ENCODE measurements around the gene TUSC2.

Gene TUSC2

DNA sequence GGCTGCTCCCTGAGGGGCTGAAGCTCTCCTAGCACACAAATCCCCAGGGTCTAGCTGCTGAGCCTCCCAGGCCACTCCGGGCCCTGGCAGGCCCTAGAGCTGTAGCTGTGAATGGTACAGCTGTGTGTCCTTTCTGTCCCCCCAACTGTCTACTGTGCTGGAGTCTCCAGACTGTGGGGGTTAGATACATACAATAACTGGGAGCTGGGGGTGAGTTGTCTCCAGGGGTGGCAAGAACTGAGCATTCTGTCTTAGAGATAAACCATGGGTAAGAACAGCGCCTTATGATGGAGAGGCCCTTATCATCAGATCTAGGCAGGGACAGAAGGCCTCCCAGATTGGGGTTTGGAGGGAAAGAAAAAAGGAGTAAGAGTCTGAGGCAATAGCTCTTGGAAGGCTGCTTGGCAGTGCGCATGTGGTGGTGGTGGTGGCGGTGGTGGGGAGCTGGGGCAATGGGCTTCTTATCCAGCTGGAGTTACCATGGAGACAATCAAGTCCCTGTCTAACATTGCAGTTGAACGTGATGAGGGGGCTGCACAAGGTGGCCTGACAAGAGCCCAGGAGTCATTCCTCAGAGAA, 26.3 kb upstream of the TUSC2 start:
- DNase-seq, result no peak

DNA sequence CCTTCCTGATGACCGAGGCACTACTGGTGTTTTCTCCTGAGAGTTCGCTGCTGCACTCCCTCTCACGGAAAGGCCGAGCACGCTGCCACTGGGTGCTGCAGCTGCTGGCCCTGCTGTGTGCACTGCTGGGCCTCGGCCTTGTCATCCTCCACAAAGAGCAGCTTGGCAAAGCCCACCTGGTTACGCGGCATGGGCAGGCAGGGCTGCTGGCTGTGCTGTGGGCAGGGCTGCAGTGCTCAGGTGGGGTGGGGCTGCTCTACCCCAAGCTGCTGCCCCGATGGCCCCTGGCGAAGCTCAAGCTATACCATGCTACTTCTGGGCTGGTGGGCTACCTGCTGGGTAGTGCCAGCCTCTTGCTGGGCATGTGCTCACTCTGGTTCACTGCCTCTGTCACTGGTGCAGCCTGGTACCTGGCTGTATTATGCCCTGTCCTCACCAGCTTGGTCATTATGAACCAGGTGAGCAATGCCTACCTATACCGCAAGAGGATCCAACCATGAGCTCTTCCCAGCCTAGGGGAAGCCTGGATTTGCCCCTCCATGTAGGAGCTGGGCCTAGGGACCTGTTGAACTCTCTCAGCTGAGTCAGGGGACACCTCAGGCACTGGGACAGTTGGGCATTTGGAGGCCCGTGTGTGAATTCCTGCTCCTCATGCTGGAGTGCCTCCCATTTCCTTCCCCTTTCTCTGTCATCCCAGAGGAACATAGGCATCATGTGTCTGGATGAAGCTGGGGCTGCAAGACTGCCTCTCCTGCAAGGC, 25.4 kb upstream of the TUSC2 start:
- no peak for DNase-seq

DNA sequence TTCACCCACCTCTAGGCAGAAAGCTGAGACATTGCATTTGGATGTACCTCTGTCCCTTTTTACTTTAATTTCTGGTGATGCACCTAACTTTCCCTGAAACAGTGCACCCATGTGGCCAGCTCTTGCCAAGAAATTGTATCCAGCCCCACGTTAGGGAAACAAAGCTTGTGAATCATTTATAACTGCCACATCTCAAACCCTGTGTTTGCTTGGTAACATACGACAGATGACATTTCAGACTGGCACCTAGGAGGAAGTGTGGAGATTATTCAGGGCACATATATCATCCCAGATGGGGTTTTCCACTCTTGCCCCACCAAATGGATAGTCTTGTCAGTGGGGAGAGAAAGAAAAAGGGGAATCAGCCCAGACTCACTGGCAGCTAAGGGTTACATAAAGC, 24.8 kb upstream of the TUSC2 start:
- peak; percentile 45 for DNase-seq

DNA sequence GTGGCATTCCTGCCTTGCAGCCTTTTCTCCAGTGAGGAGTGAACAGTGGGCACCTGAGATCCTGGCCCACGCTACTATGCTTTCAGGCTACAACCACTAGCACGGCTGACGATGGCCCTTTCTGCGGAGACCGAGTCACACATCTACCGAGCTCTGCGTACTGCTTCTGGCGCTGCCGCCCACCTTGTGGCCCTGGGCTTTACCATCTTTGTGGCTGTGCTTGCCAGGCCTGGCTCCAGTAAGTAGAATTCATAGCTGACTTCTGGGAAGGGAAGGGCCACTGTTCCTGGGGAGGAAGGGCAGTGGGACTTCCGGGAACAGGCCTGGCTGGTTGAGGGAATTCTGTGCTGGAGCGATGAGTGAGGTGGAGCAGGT, 23.3 kb upstream of the TUSC2 start:
- no peak for DNase-seq

DNA sequence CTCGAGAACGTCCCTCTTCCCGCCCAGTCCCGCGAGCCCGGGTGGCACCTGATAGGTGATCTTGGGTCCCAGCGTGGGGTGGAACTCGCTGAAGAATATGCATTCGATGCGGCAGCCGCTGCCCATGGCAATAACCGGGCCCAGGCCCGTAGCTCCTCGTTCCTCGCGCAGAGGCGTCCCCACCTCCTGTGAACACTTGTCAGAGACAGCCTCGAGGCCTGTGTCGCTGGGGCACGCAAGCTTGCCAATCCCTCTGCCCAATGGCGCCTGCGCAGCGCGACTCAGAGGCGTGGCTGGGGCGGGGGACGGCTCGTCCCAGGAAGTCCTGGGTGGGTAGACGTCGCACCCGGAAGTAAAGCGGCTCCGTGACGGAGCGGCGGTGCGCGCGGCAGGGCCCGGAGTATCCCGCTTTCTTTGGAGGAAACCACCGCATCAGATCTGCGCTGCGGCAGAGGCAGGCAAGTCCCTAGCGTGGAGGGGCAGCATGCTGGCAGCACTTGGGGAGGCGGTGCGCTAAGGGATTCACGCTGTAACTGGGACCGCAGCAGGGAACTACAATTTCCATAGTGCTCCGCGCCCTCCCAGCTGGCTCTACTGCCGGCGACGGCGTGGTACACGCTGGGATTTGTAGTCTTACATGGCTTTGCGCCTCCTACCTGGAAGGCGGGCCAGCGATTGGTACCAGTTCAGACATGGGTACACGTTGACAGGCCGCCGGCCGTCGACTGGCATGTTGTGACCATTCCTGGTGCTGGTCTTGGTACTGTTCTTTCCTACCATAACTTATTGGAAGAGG, 22.7 kb upstream of the TUSC2 start, which contains the start of the genes CYB561D2 and NPRL2:
TSS of gene CYB561D2 (plus strand) at position 336 of the 796 bp plus-strand sequence. CDS start 572 bp downstream, outside the sequence.
TSS of gene NPRL2 (minus strand) at position 249 of the 796 bp plus-strand sequence. CDS start at position 126, 123 bp downstream.
- peak; percentile 94 for DNase-seq

DNA sequence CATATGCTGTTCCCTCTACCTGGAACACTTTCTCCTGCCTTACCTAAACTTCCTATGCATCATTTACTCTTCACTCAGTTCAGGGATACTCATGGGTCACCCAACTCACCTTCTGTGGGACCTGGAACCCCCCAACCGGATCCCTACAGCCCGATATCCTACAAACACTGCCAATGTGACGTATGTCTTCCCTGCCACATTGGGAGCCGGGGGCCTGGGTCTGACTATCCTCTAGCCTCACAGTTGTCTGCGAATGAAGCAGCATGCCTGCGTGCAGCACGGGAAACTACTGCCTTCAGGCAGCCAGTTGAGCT, 22.1 kb upstream of the TUSC2 start:
- DNase-seq, result no peak

DNA sequence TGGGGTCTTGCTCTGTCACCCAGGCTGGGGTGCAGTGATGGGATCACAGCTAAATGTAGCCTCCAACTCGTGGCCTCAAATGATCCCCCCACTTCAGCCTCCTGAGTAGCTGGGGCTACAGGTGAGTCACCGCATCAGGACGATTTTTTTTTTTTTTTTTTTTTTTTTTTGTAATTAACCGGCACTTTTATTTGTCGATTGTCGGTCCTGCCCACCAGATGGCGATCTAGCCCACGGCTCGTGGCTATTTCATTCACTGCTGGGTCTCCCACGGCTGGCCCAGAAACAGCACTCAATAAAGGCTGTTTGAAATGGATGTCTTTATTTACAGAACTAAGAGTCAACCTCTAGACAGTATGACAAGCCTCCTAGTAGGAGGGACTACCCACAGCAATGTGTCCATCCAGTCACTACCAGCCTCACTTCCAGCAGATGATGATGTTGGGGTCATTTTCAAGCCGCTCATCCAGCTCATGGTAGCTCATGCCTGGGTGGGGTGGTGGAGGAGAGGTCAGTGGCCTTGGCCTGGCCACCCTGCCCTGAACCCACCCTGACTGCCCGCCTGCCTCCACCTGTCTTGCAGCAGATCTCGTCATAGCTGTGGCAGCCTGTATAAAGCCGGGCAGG, 19.3 kb upstream of the TUSC2 start:
- peak; percentile 76 for DNase-seq

DNA sequence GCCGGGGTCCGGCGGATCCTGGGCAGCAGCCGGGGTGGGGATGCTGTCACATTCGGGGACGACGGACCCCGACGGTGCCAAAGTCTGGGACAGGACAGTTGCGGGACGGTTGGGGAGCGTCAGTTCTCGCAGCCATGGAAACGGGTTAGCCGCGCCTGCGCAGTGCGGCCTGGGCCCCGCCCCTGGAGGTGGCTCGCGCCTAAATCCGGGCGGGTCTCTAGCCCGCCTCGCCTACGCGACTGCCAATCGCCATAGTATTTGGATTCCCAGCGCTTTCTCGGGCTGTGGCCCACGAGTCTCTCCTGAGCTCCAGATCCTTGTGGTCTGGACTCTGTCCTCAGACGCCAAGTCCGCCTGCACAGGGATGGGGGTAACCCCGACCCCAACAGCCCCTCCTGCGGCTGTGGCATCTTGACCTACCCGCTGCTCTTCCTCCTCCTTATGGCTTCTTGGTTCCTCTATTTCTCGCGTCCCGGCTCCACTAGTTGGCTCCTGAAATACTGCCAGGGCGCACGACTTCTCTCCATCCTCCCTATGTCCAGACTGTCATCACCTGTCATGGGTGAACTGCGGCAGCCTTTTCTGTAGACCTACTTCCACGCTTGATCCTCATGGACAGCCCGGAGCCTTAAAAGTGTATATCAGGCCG, 17.7 kb upstream of the TUSC2 start, which contains the start of gene ZMYND10:
TSS of gene ZMYND10 (minus strand) at position 147 of the 649 bp plus-strand sequence. CDS start 153 bp downstream, outside the sequence.
- peak; percentile 43 for DNase-seq

DNA sequence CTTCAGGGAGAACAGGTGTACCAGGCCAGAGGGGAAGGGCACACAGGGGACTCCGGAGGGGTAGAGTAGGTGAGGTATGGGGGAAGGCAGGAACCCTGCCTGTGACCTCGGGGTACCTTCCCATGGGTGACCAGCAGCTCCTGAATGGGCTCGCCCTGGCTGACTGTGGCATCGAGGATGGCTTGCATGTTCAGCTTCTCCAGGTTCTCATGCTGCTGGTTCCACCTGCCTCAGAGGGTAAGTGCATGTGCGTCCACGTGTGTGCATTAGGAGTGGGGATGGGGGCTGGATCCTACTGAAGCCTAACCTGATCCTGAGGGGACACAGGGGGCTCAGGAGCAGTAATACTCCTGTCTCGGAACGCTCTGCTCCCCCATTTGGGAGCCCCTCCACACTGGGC, 17.0 kb upstream of the TUSC2 start:
- no peak for DNase-seq

DNA sequence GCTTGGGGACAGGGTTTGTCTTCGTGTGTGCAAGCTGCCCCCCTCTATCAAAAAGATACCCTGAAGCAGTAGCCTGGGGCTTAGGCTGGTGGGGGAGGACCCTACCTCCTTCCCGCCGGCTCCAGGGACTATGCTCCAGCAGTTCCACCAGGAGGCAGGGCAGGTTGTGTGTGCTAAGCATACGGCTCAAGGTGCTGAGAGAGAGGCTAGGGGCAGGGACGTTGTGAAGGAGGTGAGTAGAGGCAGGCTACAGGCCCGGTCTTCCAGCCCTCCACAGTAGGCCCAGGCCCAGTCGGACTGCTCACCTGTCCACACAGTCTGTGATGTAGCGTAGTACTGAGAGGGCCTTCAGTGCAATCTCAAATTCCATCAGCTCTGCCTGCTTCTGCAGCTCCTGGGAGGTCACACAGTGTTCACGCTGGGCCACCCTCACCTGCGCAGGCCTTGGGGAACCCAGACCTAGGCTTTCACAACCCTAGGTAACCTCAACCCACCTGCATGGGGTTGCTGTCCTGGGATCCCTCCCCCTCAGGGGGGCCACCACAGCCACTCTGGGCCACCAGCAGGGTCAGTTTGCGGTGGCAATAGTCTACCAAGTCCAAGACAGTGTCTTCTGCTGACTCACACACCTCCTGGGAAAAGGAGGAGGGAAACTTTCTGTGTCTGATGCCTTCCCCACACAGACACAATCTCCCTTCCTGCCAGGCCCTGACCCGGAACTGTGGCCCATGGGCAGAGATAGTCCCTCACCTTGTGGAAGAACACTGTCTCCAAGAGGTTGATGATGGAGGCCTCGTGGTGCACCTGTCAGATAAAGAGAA, 15.0 kb upstream of the TUSC2 start:
- DNase-seq, result no peak

DNA sequence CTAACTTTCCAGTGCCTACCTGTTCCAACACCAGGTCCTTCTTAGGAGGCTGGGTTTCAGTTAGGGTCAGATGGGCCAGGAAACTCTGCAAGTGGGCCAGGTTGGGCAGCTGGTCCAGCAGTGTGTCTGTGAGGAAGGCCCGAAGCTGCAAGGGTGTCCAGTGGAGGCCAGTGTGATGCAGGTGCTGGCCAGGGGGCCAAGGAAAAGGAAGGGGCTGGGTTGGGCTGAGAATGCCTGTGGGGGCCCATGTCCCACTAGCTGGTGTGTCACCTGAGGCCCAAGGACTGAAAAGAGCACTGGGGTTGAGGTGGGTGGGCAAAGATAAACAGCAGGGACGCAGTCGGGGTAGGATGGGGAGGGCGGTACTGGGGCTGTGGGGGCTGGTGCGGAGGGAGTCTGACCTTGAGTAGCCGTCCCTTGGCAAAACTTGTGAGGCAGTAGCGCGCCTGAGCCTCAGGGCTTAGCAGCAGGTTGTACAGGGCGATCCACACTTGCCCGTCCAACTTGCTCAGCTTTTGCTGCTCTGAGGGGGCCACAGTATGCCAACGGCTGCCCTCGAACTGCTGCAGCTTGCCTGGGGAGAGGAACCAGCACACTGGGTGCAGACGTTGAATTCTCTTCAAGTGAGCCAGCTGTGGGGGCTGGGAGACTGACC, 14.1 kb upstream of the TUSC2 start:
- no peak for DNase-seq

DNA sequence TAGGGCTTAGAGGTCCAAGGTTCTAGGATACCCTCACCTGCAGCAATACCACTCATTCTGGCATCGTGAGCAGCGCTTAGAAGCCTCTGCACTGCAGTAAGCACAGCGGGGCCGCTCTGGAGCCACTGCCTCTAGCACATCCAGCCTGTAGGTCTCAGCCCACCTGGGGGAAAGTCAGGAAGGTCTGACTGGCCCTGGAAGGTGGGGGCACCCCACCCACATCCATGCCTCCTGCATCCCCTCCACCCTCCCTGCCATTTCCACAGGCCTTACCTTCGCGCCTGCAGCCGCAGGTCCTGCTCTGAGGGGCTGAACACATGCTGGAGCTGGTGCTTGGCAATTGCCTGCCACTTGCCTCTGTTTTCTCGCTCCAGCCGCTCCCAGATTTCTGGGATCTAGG, 13.5 kb upstream of the TUSC2 start:
- DNase-seq, result no peak

DNA sequence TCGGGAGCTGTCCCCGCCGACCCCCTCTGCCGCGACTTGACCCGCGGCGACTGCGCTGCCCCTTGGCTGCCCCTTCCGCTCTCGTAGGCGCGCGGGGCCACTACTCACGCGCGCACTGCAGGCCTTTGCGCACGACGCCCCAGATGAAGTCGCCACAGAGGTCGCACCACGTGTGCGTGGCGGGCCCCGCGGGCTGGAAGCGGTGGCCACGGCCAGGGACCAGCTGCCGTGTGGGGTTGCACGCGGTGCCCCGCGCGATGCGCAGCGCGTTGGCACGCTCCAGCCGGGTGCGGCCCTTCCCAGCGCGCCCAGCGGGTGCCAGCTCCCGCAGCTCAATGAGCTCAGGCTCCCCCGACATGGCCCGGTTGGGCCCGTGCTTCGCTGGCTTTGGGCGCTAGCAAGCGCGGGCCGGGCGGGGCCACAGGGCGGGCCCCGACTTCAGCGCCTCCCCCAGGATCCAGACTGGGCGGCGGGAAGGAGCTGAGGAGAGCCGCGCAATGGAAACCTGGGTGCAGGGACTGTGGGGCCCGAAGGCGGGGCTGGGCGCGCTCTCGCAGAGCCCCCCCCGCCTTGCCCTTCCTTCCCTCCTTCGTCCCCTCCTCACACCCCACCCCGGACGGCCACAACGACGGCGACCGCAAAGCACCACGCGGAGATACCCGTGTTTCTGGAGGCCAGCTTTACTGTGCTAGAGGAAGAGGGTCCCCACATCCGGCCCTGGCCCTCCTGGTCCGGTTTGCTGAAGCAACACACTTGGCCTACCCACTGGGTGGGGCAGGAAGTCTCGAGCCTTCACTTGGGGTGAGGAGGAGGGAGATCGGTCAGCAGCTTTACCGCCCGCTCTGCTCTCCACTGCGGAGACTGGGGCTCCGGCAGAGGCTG, 12.7 kb upstream of the TUSC2 start, which contains the start of gene RASSF1:
TSS of gene RASSF1 (minus strand) at position 389 of the 882 bp plus-strand sequence. CDS start at position 358, 31 bp downstream.
- peak; percentile 67 for DNase-seq

DNA sequence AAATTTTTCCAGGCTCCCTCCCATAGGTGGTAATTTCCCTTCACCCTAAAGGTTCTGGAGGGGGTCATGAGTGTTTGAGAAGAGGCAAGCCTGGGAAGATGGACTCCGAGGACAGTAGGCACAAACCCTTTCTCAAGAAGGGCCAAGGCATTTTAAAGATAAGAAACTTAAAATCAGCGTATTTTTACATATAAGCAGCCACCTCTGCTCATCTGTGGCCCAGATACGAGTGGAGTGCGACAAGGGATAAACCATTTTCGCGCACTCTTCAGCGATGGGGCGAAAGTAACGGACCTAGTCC, 12.1 kb upstream of the TUSC2 start:
- no peak for DNase-seq

DNA sequence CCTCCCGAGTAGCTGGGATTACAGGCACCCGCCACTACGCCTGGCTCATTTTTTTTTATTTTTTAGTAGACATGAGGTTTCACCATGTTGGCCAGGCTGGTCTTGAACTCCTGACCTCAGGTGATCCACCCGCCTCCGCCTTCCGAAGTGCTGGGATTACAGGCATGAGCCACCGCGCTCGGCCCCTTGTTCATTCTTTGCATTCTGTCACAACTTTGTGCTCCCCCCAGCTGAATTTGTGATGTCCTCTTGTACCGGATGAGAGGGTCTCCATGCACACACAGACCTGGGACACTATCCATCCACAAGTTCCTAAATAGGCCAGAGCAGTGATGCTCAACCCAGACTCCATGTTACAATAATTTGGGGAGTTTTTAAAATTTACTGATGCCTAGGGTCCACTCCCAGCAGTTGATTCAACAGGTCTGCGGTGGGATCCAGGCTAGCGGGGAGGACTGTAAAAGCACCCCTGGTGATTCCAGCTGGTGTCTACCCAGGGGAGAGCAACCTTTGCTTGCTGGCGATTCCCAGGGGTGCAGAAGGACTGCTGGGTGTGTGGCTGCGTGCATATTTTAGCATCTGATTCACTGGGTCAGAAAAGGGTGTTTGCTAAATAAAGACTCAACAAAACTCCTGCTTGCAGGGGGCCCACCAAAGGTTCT, 11.6 kb upstream of the TUSC2 start:
- peak; percentile 73 for DNase-seq

DNA sequence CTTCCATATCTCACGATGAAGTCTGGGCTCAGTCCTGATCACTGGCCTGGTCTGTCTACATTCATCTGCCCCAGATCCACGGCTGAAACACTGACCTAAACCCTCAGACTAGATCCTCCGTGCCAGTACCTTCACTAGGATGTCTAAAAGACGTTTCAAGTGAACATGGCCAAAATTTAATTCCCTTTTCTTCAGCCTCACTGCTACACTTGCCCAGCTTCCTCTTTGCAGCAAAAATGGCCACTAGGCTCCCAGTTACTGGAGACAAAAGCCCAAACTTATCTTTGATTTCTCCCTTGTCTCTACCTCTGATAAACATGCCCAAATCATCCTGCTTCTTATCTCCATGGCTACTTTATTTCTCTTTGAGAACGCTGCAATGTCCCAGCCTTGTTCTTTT, 10.9 kb upstream of the TUSC2 start:
- no peak for DNase-seq

DNA sequence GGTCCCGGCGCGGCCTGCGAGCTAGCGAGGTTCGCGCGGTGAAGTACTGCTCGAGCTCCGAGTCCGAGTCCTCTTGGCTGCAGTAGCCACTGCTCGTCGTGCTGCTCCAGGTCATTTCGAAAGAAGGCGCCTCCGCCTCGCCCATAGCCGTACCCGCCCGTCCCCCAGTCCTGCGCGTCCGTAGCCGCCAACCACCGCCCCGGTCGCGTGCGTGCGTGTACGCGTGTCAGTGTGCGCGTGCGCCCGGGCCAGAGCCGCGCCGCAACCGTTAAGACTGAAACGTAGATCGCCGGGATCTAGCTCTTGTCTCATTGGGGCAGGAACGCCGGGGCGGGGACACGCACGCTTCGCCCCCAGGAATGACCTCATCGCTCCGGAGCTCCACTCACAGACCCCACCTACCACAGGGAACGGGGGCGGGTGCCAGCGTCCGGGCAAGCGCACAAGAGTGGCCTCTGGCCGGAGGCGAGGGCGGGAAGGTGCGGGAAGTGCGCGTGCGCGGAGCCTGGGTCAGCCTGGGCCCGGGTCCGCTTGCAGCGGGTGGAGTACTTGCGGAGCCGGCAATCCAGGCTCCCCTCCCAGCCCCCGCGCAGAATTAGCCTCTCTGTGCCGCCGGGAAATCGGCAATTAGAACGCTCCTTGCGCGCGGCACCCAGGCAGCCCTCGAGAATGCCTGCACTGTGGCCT, 9.3 kb upstream of the TUSC2 start:
- peak; percentile 99 for DNase-seq

DNA sequence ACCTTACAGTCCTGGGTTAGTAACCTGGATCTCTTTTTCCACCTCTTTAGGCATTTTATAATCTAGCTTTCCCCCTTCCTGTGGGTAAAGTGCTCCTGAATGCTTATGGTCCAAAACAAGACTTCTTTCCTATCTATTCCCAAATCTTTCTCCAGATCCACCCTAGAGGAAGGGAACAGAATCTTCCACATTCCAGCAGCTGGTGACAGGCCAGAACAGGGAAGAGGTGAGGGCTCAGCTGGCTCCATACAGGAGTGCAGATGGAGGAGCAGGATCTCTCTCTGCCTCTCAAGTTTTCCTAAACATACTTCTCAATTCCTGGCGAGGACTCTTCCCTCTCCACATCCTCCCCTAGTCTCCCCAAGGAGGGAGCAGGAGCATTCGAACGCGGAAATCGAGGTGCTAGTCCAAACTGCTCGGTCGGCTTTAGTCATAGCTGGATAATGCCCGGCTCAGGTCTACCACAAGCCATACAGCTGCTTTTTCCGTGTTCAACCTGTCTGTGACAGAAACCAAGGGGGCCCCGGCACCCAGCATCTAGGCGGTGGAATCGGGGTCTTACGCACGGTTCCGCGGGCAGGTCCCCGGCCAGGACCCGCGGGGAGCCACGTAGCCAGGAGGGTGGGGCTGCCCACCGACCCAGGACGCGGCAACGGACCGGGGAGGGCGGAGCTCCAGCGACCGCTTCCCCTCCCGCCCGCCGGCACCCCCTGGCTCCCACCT, 8.6 kb upstream of the TUSC2 start:
- peak; percentile 32 for DNase-seq

Data from fibroblast of skin of back (primary cell).